Measurements from ENCODE around the gene TPSB2. TPM values are rescaled to one million over a fixed set of nuclear protein-coding genes. Genes with fewer than 3 reads are reported as not detected.
"Not testable (repeated sequence)": the region's sequence is repeated elsewhere in the genome, so short reads cannot be mapped to it uniquely, and the experiment has no call there.

TPSB2 gene
- total and polyA plus RNA-seq, 9 donors = 0.71 to 2.8 (median 1.5) TPM

DNA sequence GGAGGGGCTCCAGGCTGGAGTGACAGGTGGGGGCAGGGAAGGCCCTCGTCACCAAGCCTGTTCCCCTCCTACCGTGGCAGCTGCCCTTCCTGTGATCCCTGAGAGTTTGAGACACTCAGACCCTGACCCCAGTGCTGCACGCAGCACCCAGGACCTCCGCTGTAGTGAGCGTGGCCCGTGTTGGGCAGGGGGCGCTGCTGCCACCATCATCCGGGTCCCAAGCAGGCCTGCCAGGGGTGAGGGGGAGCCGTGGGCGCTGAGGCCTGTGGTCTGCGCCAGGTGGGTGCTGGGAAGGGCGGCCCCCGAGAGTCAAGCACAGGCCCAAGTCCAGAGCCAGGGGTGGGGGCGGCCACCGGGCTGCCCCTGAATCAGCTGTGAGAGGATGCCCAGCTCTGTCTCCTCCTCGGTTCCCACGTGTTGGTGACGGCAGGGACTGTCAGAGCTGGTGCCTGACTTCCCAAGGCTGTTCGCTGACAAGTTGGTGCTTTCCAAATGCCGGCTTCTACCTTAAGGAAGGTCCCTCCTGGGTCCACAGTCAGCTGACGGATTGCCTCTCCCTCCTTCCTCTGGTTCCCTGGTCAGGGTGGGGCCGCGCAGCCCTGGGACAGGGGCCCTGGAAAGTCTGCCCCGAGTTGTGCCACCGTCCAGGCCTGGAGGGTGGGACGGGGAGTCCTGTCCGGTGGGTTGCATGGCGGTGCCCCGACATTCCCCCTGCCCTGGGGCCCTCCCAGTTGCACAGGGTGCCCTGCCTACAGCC lies 36.0 kb downstream of the TPSB2 start:
- Histone ChIP-seq H3K4me3 (ENCODE audit: low read length) (no peak overlapping the region), H3K4me1 (ENCODE audit: control insufficient read depth, insufficient read depth, low read length) (peaks cover 7% of the 10 kb centered on the region), H3K27ac (ENCODE audit: low read length) (no peak overlapping the region), H3K9me3 (replicated peaks; ENCODE audit: control insufficient read depth, low read depth, low read length) (no peaks in the 10 kb centered on the region), H3K27me3 (ENCODE audit: control insufficient read depth, insufficient read depth, low read length) (no peaks in the 10 kb centered on the region), H3K36me3 (ENCODE audit: control insufficient read depth, insufficient read depth, low read length) (no peaks in the 10 kb centered on the region)
- DNase-seq = no peak
- 68% methylated on average over 26 of the region's 29 CpGs for WGBS (ENCODE audit: insufficient coverage)

DNA sequence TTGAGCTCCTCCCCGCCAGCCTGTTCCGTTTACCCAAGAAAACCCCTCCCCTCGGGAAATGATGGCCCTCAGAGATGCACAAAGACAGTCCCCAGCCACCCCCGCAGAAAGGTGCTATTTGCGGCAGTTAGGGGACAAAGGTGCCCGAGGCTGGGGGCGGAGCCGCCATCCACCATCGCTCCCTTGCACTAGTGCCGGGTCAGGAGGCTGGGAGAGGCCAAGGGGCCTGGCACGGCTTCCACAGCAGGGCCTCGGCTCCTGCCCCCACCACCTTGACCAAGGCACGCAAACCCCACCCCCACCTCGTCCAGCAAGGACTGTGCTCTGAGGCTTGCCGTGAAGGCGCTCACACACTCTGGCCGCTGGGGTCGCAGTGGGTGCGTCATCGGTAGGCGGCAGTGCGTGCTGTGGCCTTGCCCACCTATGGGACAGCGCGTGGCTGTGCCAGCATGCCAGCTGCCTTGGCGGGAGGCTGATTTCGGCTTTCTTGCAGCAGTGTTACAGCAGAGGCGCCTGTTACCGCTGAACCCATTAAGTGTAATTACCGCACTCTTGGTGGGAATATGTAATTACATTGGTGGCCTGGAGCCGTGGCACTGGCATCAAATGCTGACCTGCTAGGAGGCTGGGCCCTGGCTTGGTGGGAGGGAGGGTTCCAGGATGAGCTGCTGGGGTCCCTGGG lies 36.7 kb downstream of the TPSB2 start:
- no peak for DNase-seq
- H3K27ac ChIP-seq (ENCODE audit: low read length) = no peak overlapping the region
- H3K4me3 ChIP-seq (ENCODE audit: low read length) = no peak overlapping the region
- H3K36me3 ChIP-seq (ENCODE audit: control insufficient read depth, insufficient read depth, low read length) = no peaks in the 10 kb centered on the region
- H3K27me3 ChIP-seq (ENCODE audit: control insufficient read depth, insufficient read depth, low read length) = no peaks in the 10 kb centered on the region
- peaks cover 7% of the 10 kb centered on the region for H3K4me1 ChIP-seq (ENCODE audit: control insufficient read depth, insufficient read depth, low read length)
- no peaks in the 10 kb centered on the region for H3K9me3 ChIP-seq (replicated peaks; ENCODE audit: control insufficient read depth, low read depth, low read length)
- 72% methylated on average over 29 of the region's 30 CpGs for WGBS (ENCODE audit: insufficient coverage)

DNA sequence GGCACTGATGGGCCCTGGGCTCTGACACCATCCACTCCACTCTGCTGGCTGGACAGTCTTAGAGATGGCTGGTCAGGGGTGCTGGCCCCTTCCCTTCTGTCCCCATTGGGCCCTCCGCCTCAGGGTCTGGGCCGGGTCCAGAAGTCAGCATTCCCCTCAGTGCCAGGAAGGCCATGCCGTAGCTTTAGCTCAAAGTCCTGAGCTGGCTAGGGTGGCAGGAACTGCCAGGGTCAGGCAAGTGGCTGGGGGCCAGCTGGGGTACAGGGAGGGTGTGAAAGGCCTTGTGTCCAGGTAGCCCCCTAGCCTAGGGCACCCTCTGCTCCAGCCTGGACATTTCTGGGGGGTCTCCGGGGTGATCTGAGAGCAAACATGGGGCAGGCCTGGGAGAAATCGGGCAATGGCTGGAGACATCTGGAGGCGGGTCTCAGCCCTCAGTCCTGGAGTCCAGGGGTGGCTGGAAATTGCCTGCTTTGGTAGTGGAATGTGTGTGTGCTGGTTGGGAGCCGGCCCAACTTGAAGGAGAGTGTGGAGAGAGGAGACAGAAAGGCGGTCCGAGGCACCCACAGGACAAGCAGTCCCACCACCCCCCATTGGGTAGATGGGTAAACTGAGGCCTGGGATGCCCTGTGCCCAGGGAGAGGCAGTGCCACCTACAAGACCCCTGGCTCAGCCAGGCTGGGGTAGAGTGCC lies 37.5 kb downstream of the TPSB2 start:
- WGBS (ENCODE audit: insufficient coverage) = 61% methylated on average over 6 of the region's 9 CpGs
- H3K27me3 ChIP-seq (ENCODE audit: control insufficient read depth, insufficient read depth, low read length) = no peaks in the 10 kb centered on the region
- H3K4me1 ChIP-seq (ENCODE audit: control insufficient read depth, insufficient read depth, low read length) = peaks cover 7% of the 10 kb centered on the region
- H3K36me3 ChIP-seq (ENCODE audit: control insufficient read depth, insufficient read depth, low read length) = no peaks in the 10 kb centered on the region
- DNase-seq = no peak
- no peak overlapping the region for H3K27ac ChIP-seq (ENCODE audit: low read length)
- no peak overlapping the region for H3K4me3 ChIP-seq (ENCODE audit: low read length)
- no peaks in the 10 kb centered on the region for H3K9me3 ChIP-seq (replicated peaks; ENCODE audit: control insufficient read depth, low read depth, low read length)

DNA sequence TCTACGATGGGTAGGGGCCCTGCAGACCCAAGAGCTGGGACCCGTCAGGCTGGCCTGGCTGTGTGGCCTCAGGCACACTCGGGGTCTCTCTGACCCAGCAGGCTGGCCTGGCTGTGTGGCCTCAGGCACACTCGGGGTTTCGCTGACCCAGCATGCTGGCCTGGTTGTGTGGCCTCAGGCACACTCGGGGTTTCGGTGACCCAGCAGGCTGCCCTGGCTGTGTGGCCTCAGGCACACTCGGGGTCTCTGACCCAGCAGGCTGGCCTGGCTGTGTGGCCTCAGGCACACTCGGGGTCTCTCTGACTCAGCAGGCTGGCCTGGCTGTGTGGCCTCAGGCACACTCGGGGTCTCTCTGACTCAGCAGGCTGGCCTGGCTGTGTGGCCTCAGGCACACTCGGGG lies 39.2 kb downstream of the TPSB2 start:
- not testable (repeated sequence) for H3K27ac ChIP-seq (ENCODE audit: low read length); H3K4me3 ChIP-seq (ENCODE audit: low read length); H3K36me3 ChIP-seq (ENCODE audit: control insufficient read depth, insufficient read depth, low read length); H3K9me3 ChIP-seq (replicated peaks; ENCODE audit: control insufficient read depth, low read depth, low read length); DNase-seq; H3K4me1 ChIP-seq (ENCODE audit: control insufficient read depth, insufficient read depth, low read length); H3K27me3 ChIP-seq (ENCODE audit: control insufficient read depth, insufficient read depth, low read length)
- 88% methylated on average over 11 of the region's 11 CpGs for WGBS (ENCODE audit: insufficient coverage)

DNA sequence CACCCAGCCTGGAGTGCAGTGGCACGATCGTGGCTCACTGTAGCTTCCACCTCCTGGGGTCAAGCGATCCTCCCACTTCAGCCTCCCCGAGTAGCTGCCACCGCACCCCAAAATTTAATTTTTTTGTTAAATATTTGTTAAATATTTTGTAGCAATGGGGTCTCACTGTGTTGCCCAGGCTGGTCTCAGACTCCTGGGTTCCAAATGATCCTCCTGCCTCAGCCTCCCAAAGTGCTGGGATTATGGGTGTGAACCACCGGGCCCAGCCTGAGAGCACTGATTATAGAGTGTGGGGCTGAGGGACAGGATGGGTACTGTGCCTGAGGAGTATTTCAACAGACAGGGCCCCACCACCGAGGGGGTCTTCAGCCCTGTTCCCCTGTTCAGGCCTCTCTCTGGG lies 40.5 kb downstream of the TPSB2 start:
- WGBS (ENCODE audit: insufficient coverage) = 83% methylated on average over 1 of the region's 7 CpGs
- no peaks in the 10 kb centered on the region for H3K36me3 ChIP-seq (ENCODE audit: control insufficient read depth, insufficient read depth, low read length)
- no peak for DNase-seq
- H3K4me1 ChIP-seq (ENCODE audit: control insufficient read depth, insufficient read depth, low read length) = peaks cover 9% of the 10 kb centered on the region
- no peak overlapping the region for H3K27ac ChIP-seq (ENCODE audit: low read length)
- no peaks in the 10 kb centered on the region for H3K27me3 ChIP-seq (ENCODE audit: control insufficient read depth, insufficient read depth, low read length)
- no peak overlapping the region for H3K4me3 ChIP-seq (ENCODE audit: low read length)
- no peaks in the 10 kb centered on the region for H3K9me3 ChIP-seq (replicated peaks; ENCODE audit: control insufficient read depth, low read depth, low read length)

DNA sequence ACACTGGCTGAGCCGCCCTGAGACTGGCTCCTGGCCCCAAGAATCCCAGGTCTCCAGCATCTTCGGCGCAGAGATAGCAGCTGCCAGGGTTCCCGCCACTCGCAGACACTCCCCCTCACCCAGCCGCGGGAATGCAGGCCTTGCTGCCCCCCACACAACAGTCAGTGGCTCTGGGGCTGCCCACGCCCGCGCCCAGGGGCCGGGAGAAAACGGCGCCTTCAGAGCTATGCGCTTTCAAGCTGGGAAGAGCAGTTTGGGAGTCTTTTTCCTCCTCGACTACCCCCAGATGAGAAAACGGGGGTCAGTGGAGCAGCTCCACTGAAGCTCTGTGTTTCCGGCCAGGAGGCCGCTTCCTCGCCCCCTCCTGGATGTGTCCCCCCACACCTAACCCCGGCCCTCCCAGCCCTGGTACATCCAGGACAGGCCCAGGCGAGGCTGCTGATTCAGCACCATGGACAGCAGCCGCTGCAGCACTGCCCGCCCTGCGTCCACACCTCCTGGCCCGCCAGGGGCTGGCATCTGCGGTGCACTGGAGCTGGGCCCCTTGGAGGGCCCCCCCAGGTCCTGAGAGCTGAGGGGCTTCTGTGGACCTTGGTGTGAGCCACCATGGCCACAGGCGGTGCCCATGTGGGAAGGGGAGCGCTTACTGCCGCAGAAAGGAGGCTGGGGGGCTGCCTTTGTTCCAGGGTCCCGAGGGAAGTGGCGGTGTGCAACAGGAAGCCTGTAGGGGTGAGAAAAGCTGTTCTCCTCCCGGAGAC lies 41.4 kb downstream of the TPSB2 start:
- H3K36me3 ChIP-seq (ENCODE audit: control insufficient read depth, insufficient read depth, low read length) = no peaks in the 10 kb centered on the region
- peak; percentile 56 for DNase-seq
- peaks cover 14% of the 10 kb centered on the region for H3K4me1 ChIP-seq (ENCODE audit: control insufficient read depth, insufficient read depth, low read length)
- no peak overlapping the region for H3K4me3 ChIP-seq (ENCODE audit: low read length)
- H3K27me3 ChIP-seq (ENCODE audit: control insufficient read depth, insufficient read depth, low read length) = no peaks in the 10 kb centered on the region
- WGBS (ENCODE audit: insufficient coverage) = 33% methylated on average over 26 of the region's 32 CpGs
- no peaks in the 10 kb centered on the region for H3K9me3 ChIP-seq (replicated peaks; ENCODE audit: control insufficient read depth, low read depth, low read length)
- H3K27ac ChIP-seq (ENCODE audit: low read length) = no peak overlapping the region

DNA sequence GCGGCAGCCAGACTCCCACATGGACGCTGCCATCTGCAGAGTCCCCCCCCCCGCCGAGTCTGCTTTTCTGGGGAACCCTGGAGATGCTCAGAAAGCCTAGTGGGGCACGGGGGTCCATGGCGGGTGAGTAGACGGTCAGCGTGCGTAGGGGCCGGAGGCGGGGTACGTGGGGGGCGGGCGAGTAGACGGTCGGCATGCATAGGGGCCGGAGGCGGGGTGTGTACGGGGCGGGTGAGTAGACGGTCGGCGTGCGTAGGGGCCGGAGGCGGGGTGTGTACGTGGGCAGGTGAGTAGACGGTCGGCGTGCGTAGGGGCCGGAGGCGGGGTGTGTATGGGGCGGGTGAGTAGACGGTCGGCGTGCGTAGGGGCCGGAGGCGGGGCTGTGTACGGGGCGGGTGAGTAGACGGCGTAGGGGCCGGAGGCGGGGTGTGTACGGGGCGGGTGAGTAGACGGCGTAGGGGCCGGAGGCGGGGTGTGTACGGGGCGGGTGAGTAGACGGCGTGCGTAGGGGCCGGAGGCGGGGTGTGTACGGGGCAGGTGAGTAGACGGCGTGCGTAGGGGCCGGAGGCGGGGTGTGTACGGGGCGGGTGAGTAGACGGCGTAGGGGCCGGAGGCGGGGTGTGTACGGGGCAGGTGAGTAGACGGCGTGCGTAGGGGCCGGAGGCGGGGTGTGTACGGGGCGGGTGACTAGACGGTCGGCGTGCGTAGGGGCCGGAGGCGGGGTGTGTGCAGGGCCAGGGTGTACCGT lies 44.4 kb downstream of the TPSB2 start:
- not testable (repeated sequence) for H3K27me3 ChIP-seq (ENCODE audit: control insufficient read depth, insufficient read depth, low read length)

DNA sequence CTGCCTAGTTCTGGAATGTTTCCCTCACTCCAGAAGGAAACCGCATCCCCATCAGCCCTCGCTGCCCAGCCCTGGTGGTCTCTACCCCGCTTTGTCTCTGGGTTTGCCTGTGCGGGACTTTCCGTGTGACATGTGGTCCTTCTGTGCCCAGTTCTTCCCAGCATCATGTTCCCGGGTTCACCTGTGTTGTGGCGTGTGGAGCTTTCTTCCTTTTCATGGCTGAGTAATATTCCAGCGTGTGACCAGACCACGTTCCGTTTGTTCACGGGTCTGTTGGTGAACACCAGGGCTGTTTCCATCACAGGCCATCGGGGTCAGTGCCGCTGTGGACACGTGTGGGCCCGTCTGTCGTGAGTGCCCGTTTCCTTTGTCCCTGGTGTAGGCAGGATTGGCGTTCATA lies 45.0 kb downstream of the TPSB2 start:
- Histone ChIP-seq H3K9me3 (replicated peaks; ENCODE audit: control insufficient read depth, low read depth, low read length) (no peaks in the 10 kb centered on the region), H3K27me3 (ENCODE audit: control insufficient read depth, insufficient read depth, low read length) (no peaks in the 10 kb centered on the region), H3K4me1 (ENCODE audit: control insufficient read depth, insufficient read depth, low read length) (peaks cover 46% of the 10 kb centered on the region), H3K27ac (ENCODE audit: low read length) (no peak overlapping the region), H3K36me3 (ENCODE audit: control insufficient read depth, insufficient read depth, low read length) (no peaks in the 10 kb centered on the region), H3K4me3 (ENCODE audit: low read length) (no peak overlapping the region)
- DNase-seq = no peak
- 96% methylated on average over 18 of the region's 18 CpGs for WGBS (ENCODE audit: insufficient coverage)

More for the DNA sequence above, 44.4 kb downstream of the TPSB2 start:
- not testable (repeated sequence) for H3K36me3 ChIP-seq (ENCODE audit: control insufficient read depth, insufficient read depth, low read length); H3K9me3 ChIP-seq (replicated peaks; ENCODE audit: control insufficient read depth, low read depth, low read length); H3K27ac ChIP-seq (ENCODE audit: low read length); DNase-seq; H3K4me3 ChIP-seq (ENCODE audit: low read length)
- WGBS (ENCODE audit: insufficient coverage) = 79% methylated on average over 24 of the region's 86 CpGs
- peaks cover 40% of the 10 kb centered on the region for H3K4me1 ChIP-seq (ENCODE audit: control insufficient read depth, insufficient read depth, low read length)

DNA sequence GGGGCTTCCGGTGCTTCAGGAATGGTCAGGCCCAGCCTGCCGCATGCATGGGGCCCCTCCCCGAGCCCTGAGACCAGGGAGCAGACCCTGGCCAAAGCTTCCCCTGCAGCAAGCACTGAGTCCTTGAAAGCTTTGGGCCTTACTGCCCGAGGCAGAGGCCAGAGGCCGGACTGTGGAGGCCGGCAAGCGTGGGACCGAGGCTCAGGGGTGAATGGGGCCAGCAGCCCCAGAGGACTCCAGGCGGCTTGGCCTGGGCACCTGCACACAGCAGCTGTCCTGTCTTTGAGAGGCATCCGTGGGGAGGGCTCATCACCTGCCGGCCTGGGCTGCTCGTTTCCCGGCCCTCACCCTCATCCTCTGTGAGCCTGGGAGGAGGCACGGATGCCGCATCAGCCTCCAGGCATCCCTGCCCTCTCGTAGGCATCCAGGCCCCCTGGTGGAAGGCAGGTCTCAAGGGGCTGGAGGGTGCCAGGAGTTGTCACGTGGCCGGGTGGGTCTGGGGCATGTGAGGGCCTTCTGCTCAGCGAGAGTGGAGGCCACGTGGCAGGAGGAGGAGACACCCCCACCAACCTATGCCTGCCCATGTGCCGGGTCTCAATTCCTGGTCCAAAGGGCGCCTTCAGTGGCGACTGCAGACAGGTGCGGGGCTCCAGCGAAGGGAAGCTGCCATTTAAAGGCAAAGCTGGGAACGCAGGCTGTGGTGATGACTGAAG lies 45.7 kb downstream of the TPSB2 start:
- Histone ChIP-seq H3K4me3 (ENCODE audit: low read length) (no peak overlapping the region), H3K36me3 (ENCODE audit: control insufficient read depth, insufficient read depth, low read length) (no peaks in the 10 kb centered on the region), H3K9me3 (replicated peaks; ENCODE audit: control insufficient read depth, low read depth, low read length) (no peaks in the 10 kb centered on the region), H3K4me1 (ENCODE audit: control insufficient read depth, insufficient read depth, low read length) (peaks cover 48% of the 10 kb centered on the region), H3K27ac (ENCODE audit: low read length) (no peak overlapping the region), H3K27me3 (ENCODE audit: control insufficient read depth, insufficient read depth, low read length) (no peaks in the 10 kb centered on the region)
- no peak for DNase-seq
- WGBS (ENCODE audit: insufficient coverage) = 69% methylated on average over 11 of the region's 26 CpGs

Data from muscle of leg (tissue), 11 donors.